Stimulated activated CD4-positive, alpha-beta T cell treated with anti-CD3 and anti-CD28 coated beads, Interleukin-12 subunit alpha, Interleukin-12 subunit beta, amount 100 ng/mL, for 48 hours (primary cell): ENCODE results near the gene RBP7.
"Not testable (repeated sequence)": the region's sequence is repeated elsewhere in the genome, so short reads cannot be mapped to it uniquely, and the experiment has no call there.

Experiments
- DNase-seq, 3 donors: peaks; one replicate each; pipeline ENCODE4 v3.0.0-alpha.2; 2020; ENCODE audit warnings: low read depth in 2 of 3, low spot score in 1 of 3

RBP7 gene

GRCh38 chr1:10028956-10029500, 32.0 kb downstream of the RBP7 start:
- DNase-seq, result not testable (repeated sequence)

- no peak for DNase-seq
These were observed 34.4 kb downstream of the RBP7 start for GRCh38 chr1:10031461-10031860.

- peak; percentile 97 to 98 (median 98) for DNase-seq
These were observed 35.7 kb downstream of the RBP7 start, which contains the start of gene UBE4B for GRCh38 chr1:10032590-10033358. Gene UBE4B, plus strand, starts transcription at chr1:10032958. Its CDS starts 713 bp downstream, at chr1:10033671.

DNA sequence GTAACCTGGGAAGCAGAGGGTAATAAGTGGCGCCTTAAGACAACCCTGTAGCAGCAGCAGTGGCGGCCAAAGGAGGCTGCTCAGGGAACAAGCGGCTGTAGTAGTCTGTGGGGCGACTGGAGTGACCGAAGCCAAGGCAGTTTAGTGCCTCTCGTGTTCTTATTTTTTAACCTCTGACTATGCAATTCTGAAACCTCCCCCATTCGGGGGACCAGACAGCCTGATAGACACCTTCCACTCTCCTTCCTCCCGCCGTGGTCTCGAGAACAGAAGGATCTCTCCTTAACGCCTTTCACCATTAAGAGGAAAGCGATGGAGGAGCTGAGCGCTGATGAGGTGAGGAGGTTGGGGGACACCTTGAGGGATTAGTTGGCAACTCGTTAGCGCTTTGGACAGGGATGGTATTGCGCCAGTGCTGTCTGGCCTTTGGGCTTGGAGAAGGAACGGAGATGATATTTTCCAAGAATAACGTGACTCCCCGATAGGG, 36.4 kb downstream of the RBP7 start:
- peak; percentile 3 to 7 (median 4) for DNase-seq

DNA sequence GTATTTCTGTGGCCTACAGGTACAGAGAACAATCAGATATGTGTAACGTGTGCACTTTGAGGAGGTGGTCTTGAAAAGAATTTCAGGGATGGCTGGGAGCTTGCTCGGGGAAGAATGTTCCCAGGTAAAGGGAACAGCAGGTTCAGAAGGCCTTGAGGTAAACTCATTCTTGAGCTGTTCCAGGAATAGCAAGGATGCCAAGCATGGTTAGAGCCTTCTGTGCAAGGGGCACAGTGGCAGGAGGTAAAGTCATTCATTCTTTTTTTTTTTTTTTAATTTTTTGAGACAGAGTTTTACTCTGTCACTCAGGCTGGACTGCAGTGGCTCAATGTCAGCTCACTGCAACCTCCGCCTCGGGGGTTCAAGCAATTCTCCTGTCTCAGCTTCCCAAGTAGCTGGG, 45.7 kb downstream of the RBP7 start:
- DNase-seq, result no peak

GRCh38 chr1:10045480-10046355, 48.7 kb downstream of the RBP7 start:
- DNase-seq, result no peak

- DNase-seq, result no peak
These were observed 49.5 kb downstream of the RBP7 start for GRCh38 chr1:10046356-10047085.

DNA sequence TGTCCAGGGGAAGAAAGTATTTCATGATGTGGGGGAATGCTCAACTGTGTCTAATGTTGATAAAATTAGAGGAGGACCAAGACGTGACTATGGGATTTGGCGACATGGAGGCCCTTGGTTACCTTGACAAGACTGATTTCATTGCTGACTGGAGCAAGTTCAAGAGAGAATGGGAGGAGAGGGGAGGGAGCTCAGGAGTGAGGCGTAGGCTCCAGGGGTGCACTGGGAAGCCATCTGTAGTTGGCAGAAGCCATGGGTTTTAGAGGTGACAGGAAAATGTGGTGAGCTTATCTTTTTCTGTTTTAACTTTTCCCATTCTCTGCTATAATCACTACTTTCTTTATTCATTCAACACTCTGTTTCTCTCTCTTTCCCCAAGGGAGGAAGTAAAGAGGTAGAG, 51.6 kb downstream of the RBP7 start:
- DNase-seq, result no peak

DNA sequence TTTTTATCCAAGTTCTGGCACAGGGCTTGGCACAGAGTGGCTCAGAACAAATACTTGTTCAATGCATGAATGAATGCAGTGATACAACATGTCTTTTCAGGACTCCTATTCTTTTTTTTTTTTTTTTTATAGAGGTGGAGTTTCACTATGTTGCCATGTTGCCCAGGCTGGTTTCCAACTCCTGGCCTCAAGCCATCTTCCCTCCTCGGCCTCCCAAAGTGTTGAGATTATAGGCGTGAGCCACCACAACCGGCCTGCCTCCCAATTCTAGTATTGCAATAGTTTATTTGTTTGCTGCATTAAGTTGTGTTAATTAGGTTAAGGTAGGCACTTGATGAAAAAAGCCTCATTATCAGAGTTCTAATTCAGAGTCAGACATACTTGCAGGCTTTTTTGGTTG, 53.6 kb downstream of the RBP7 start:
- no peak for DNase-seq

GRCh38 chr1:10051656-10052055, 54.6 kb downstream of the RBP7 start:
- no peak for DNase-seq

GRCh38 chr1:10052347-10052746, 55.3 kb downstream of the RBP7 start:
- no peak for DNase-seq

DNA sequence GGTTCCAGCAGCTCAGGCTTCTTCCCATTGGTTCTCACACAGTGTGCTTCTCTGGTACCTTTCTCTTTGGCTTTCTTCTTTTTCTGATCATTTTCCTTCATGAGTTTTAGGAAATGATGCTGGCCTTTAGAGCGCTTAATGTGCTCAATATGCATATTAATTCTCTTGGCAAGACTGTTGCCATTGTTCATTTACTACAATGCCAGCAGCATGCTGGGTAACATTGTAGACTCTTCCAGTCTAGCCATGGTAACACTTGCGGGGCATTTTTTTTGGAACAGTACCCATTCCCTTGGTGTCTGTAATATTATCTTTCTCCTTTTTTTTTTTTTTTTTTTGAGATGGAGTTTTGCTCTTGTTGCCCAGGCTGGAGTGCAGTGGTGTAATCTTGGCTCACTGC, 57.4 kb downstream of the RBP7 start:
- no peak for DNase-seq

- DNase-seq, result no peak
These were observed 59.6 kb downstream of the RBP7 start for GRCh38 chr1:10056599-10056987.

DNA sequence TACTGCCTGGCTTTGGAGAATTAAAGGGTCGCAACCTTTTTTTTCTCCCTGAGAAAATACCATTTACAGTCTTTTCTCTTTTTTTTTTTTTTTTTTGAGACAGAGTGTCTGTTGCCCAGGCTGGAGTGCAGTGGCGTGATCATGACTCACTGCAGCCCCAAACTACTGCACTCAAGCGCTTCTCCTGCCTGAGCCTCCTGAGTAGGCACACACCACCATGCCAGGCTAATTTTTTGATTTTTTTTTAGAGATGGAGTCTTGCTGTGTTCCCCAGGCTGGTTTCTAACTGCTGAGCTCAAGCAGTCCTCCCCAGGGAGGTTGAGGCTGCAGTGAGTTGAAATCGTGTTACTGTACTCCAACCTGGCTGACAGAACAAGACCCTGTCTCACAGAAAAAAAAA, 60.3 kb downstream of the RBP7 start:
- no peak for DNase-seq

DNA sequence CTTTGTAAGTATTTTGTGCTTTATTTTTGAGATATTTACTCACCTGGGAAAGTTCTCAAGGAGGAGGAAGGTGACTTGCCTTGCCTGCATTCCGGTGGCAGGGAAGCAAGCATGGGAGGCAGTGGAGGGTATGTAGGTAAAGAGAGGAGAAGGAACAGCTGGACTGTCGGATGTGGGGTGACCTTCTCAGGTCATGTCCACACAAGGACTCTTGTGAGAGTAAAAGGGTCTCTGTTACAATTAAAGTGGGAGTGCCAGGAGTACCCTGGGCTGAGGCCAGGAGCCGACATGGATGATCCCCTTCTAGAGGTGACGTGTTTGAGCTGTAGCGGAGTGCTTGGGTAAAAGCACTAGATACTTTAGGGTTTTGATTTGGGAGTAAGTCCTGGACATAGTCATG, 60.8 kb downstream of the RBP7 start:
- DNase-seq, result no peak

DNA sequence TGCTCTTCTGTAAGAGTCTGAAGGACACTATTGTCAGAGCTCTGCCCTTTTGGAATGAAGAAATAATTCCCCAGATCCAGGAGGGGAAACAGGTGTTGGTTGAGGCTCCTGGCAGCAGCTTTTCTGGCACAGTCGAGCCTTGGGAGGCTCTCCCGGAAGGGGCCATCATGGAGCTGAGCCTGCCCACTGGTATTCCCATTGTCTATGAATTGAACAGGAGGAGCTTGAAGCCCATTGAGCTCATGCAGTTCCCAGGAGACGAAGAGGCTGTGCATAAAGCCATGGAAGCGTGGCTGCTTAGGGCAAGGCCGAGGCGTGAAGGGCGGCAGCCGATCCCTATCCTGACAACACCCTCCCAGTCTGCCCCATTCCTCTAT, 62.3 kb downstream of the RBP7 start:
- DNase-seq, result no peak

DNA sequence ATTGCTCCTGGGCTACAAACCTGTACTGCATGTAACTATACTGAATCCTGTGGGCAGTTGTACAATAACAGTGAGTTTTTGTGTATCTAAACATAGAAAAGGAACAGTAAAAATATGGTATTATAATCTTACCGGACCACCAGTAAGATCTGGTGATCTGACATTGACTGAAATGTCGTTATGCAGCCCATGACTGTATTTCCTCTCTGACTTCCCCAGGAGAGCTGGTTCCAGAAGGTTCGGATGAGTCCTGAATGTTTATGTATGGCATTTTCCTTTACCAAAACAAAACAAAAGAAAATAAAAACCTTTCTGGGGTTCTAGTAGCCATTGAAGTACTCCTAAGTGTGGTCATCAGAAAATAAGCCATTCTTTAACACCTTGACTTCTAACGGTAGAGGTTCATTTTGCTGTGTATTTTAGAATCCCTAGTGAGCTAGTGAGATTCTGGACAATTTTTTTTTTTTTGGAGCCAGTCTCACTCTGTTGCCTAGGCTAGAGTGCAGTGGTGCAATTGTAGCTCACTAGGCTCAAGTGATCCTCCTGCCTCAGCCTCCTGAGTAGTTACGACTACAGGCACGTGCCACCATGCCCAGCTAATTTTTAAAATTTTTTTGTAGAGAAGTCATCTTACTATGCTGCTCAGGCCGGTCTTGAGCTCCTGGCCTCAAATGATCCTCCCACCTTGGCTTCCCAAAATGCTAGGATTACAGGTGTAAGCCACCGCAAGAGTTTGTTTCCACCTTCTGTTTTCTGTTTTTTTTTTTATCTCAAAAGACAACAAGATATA, 63.5 kb downstream of the RBP7 start:
- DNase-seq, result no peak

- DNase-seq, result no peak
These were observed 64.2 kb downstream of the RBP7 start for GRCh38 chr1:10061276-10061675.

GRCh38 chr1:10063878-10064277, 66.8 kb downstream of the RBP7 start:
- no peak for DNase-seq
